ENCODE measurements around the gene BBS9.

DNA sequence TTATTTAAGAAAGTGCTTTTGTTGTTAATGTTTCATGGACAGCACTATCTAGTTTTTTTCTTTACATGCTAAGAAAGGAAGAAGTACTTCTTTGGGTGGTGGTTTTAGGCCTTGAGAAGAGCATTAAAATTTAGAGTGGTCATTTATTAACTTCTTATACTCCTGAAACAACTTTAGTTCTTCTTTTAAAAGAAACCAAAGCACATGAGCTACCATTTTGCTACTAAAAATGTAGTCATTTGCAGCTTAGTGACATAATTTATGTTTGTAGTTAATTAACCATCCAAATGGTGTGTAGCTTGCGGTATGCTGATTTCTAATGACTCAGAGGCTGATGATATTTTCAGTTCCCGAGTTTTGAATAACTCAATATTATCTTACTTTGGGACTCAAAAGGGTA is 207.5 kb downstream of the BBS9 start:
- TF ChIP-seq EZH2 (IDR thresholded peaks at IDR 0.05; ENCODE audit: borderline replicate concordance, low read depth, low read length, severe bottlenecking) (no peak), POLR2A (IDR thresholded peaks at IDR 0.05; ENCODE audit: low read depth, low read length) (no peak)

Data from endothelial cell of umbilical vein (primary cell).